CD4-positive, alpha-beta T cell treated with Interleukin-21 for 1 hour (primary cell): ENCODE results near the gene ANKFN1.
"Not testable (repeated sequence)": the region's sequence is repeated elsewhere in the genome, so short reads cannot be mapped to it uniquely, and the experiment has no call there.

Experiments
- DNase-seq: peaks from one replicate; pipeline ENCODE4 v3.0.0-alpha.2; 2020

ANKFN1 gene

DNA sequence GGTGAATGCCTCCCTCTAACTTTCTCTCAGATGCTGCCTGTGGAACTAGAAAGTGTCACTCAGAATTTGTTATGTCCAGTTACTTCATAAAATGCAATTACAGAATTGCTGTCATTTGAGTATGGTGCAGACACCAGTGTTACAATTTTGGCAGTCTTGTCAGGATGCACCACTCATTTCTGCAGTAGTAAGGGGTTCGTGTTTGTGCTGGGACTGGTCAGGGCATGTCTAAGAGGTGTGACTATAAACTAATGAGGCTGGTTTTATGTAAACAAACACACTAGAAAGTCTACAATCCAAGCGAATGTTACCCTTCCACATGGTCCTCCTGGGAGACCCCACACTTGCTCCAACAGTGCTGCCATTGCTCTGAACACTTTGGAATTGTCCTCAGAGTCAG lies 206.2 kb downstream of the ANKFN1 start:
- no peak for DNase-seq

DNA sequence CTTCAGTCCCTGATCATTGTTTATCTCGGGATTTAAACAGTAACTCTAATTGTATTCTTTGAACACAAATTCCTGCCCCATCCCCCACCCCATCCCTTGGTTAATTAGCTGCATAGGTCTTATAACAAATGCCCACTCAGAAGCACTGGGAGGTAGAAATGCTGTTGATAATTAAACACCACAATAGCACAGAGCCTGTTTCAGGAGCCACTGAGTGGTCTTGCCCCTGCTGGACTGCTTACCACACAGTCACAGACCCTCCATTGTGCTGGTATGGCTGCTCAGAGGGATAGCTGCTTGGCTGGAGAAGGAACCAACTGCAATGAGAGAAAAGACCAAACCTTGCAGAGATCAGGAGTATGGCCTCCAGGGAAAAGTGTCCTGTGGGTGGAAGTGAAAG lies 214.1 kb downstream of the ANKFN1 start:
- DNase-seq: no peak

DNA sequence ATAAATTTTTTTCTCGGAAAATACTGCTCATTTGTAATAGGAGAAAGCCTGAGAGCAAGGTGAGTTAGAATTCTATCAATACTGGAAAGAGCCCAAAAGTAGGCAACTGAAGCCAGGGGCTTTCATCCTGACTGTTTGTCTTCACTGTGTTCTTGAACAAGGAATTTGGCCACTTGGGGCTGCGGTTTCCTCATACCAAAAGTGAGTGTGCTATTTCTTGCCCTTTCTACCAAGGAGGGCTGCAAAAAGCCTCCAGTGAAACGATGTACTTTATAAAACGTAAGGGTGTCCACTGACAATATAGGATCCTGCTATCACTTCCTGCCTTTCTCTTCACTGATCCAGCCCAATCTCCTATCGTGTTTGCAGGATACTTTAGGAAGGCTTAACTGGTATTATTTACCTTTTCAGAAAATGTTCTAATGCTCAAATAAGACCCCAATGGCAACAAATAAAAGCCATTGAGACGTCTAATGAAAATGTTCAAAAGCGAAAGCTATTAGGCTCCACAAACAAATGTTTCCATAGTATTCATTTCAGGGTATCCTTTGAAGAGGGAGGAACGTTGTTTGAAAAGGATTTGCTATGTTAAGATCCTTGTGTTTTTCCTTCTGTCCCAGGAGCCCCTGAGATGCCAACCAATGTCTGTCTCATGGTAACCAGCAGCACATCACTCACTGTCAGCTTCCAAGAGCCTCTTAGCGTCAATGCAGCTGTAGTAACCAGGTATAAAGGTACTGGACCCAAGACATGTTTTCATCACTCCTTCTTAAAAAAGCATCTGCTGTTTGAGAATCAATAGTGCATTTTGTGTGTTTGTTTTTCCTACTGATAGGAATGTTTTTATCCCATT lies 220.9 kb downstream of the ANKFN1 start:
- DNase-seq: no peak

DNA sequence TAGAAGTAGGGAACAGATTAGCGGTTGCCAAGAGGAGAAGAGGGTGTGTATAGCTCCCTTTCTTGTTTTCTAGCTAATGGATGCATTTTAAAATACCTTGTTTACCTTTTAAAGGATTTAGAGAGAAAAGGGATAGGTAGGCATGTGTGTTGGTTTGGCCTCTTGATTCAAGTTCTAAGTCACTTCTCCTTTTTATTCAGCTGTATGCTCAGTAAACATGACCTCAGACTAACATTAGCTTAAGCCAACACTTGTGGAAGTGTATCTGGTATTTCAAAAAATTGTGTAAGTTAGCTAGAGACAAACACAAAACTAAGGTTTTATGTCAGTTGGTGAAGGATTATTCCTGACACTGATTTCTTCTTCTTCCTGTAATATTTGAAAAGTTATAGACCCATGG lies 236.1 kb downstream of the ANKFN1 start:
- DNase-seq: no peak

DNA sequence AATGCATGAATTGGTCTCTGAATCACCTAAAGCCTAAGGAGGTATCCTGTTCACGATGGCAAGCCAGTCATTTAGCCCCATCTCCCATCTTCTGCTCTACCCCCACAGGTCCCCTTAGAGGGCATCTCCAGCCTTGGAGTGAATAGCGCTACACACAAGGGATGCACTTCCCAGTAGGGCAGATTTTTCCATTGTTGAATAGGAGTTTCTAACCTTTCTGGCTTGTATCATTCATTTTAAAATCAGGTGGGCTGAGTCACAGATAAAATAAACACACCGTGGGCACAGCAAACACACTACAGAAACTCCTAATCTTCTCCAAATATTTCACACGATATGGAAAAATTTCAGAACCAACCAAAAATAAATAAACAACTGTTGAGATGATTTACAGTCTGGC lies 239.0 kb downstream of the ANKFN1 start:
- no peak for DNase-seq

DNA sequence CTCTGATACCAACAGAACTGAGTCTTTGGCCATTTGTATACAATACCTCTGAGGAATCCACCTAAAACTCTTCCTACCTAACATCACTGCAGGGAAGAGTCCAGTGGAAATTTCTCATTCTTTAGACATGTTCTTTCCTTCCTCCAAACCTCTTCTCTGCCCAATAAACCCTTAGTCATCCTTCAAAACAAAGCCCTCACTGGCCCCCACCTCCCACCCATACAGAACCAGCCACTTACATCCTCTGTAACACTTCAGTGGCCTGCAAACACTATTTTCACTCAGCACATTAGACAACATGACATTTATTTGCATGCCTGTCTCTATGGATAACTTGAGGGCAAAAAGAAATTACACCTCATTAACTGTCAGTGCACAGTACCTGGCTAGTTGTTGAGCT lies 239.9 kb downstream of the ANKFN1 start:
- no peak for DNase-seq

DNA sequence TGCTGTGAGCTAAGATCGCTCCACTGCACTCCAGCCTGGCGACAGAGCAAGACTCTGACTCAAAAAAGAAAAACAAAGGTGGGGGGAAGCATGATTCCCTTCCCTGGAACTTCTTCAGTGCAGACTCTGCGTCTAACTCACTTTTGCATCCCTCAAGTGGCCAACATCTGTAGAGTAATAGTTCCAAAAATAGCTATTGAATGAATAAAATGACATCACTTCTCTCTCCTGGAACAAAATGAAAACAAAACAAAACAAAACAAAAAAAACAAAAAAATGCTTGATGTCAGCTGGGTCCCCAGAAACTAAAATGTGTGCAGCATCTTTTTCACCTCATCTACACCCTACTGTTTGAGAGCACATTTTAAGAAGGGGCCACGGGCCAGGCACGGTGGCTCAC lies 242.5 kb downstream of the ANKFN1 start:
- no peak for DNase-seq

DNA sequence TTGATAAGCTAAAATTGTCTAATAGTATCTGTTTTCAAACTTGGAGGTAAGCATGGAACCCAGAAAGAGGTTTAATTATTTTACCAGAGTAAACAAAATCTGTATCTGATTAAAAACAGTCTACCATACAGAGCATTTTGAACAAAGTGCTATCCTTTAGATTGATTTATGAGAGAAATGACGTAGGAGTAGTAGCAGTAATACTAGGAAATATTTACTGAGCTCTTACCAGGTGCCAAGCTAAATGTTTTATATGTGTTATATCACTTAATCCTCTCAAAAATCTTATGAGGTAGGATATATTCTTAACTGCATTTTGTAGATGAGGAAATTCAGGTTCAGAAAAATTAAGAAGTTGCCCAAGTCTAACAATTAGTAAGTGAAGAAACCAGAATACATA lies 253.8 kb downstream of the ANKFN1 start:
- no peak for DNase-seq

DNA sequence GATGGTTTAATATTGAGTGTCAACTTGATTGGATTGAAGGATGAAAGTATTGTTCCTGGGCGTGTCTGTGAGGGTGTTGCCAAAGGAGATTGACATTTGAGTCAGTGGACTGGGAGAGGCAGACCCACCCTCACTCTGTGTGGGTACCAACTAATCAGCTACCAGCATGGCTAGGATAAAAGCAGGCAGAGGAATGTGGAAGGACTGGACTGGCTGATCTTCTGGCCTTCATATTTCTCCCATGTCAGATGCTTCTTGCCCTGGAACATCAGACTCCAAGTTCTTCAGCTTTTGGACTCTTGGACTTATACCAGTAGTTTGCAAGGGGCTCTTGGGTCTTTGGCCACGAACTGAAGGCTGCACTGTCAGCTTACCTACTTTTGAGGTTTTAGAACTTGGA lies 259.1 kb downstream of the ANKFN1 start:
- DNase-seq: not testable (repeated sequence)

DNA sequence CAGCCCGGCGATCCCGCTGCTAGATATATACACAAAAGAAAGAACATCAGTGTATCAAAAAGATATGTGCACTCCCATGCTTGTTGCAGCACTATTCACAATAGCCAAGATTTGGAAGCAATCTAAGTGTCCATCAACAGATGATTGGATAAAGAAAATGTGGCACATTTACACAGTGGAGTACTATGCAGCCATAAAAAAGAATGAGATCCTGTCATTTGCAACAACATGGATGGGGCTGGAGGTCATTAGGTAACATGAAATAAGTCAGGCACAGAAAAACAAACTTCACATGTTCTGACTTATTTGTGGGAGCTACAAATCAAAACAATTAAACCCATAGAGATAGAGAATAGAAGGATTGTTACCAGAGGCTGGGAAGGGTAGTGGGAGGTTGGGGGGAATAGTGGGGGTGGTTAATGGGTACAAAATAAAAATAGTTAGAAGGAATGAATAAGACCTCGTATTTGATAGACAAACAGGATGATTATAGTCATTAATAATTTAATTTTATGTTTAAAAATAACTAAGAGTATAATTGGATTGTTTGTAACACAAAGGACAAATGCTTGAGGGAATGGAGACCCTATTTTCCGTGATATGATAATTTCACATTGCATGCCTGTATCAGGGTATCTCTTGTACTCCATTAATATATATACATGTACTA lies 263.5 kb downstream of the ANKFN1 start:
- no peak for DNase-seq

DNA sequence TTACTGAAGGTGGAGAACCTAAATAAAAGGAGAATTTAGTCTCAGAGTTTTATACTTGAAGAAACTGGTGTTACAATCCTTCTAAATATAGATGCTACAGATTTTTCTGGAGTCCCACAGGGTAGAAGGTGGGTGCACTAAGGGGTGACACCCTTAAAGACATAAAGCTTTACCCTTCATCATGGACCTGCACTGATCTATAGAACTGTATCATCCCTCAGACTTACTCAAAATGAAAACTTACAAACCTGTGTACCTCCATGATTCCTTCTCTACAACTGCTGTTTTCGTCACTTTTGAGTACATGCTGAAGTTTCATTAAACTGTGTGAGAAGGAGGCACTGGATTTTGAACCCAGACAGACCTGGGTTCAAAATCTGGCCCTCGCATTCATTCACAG lies 270.7 kb downstream of the ANKFN1 start:
- no peak for DNase-seq

DNA sequence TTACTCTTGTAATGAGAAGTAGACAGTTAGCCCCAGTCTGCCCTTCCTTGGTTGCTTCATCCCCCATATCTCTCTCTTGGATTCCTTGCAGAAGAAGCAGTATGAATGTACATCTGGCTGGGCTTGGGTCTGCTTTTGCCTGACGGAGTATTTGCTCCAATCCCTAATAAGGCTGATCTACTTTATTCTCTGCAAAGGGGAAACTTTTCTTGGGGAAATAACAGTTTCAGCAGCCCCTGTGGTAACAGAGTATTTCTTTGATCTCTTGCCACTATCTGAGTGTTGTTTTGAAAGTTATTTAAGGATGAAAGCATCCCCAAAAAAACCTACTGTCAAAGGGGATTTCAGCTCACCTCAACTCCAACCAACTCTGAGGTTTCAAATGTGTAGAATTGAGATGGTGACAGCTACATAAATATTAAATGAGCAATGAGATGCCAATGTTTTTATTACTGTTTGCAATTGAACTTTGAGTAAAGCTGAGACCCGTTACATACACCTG lies 271.3 kb downstream of the ANKFN1 start:
- DNase-seq: no peak

DNA sequence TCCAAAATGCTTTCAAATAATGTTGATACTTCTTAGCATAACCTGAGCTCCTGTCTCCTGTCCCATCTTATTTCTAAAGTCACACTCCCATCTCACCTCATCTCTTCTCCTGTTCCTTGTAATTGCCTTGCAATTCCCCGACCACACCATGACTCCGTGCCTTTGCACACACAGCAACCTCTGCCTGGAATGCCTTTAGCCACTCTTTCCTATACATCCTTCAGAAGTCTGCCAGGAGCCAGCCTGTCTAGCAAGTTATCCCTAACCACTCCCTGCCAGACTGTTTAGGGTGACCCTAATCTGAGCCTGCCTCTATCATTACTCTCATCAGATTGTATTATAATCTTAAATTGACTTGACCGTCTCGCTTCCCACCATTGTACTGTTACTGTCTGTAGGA lies 272.2 kb downstream of the ANKFN1 start:
- no peak for DNase-seq

DNA sequence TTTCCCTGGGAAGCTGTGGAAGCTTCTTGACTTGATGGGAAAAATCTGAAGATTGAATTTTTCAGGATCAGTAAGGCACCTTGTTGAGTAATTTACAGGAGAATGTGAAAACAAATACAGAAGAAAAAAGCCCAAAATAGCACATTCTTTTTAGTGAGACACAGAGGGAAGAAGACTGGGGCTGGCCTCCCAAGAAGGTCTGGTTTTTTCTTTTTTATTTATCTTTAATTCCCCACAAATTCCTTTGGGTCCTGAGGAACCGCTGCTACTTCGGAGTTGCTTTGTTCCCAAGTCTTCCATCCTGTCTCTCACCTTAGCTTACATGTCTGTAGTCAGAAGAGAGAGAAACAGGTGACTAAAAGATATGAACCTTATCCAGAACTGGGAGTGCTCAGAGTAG lies 273.6 kb downstream of the ANKFN1 start:
- no peak for DNase-seq

DNA sequence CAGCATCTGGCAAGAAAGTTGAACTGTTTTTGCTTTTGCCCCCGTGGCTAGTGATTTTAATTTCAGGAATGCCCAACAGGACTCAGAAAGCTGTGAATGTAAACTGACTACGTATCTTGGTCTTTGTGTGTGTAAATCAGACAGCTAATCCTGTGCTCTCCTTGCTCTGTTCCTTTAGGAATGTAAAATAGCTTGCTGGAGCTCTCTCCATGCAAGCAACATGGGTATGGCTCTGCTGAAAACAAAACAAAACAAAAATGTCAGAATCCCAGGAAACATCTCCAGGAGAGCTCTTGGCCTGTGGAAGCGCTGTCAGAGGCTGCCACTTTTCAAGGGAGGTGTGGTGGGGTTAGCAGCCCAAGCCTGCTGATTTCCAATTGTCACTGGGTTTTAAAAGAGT lies 278.5 kb downstream of the ANKFN1 start:
- no peak for DNase-seq

DNA sequence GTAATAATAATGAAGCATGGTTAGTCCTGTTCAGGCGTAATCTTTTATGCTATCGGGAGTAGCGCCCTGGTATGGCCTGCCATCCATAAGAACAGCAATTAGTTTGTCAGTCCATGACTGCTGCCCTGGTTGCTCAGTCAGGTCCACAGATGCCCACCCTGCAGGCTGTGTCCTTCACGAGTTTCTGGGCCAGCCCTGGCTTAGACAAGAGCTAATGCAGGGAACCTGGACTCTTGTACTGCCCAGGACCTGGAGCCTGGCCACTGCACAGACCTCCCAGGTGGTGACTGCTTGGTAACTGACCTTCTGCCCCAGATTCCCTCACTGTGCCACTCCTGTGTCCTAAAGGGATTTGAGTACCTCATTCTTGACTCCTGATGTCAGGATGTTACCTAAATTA lies 279.2 kb downstream of the ANKFN1 start:
- no peak for DNase-seq

DNA sequence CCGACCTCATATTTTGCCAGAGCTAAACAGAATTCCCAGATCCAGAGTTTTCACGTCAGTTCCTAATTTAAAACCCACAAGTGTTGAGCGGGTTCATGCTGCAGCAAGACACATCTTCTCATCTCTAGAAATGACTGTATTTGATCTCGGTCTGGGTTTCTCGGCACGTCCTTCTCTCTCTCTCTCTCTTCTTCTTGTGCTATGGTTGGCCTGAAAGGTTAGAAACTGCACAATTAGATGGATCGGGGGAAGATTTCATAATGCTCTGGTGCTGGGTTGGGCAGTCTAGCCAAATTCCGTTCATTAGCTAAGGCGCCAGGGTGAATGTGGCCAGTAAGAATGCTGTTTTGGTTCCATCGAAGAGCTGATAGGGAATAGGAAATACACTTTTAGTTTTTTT lies 281.3 kb downstream of the ANKFN1 start:
- DNase-seq: no peak

DNA sequence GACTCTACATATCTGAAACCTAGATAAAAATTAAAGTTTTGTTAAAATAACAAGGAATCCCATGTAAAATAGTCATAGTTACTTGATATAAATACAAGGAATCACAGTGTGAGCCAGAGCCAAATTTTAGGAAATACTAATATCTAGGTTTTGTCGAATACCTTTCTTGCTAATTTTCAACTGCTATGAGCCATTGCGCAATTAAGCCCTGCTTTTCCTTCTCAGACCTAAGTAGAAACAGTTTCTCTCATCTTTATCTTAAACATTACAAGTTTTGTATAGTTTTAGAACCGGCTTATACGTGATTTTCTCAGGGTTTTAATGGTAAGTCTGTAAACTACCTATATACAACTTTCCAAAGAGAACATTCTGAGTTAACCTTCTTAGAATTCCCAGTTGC lies 282.9 kb downstream of the ANKFN1 start:
- no peak for DNase-seq

DNA sequence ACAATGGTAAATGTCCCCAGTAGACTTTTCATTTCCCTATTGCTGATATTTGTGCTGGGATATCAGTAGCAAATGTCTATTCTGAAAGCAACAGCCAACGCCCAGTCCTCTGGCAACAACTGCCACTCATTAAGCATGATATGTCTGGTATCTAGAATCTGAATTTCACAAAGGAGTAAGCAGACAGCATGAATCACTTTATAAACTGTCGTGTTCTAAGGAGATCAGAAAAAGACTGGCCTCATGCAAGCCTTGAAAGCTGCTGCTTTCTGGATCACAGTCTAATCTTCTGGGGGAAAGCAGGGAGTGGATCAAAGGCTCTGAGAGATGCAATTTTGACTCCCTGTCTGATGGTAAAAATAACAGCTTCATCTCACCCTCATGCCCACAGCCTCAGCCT lies 287.1 kb downstream of the ANKFN1 start:
- no peak for DNase-seq

DNA sequence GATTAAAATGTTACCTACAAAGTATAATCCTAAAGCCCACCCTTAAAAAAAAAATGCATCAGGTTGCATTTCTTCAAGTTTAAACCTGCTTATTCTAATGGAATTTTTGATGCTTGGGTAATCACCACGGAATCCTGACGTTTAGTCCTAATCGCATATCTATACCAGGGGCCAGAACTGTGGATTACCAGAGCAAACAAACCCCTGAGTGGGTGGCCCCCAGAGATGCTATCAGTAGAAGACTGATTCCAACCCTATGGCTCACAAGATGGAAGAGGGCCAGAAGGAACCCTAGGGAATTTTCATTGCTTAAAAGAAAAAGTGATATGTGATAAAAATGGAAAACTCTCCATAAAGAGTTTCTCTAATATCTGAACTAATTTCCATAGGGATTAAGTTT lies 288.0 kb downstream of the ANKFN1 start:
- no peak for DNase-seq

DNA sequence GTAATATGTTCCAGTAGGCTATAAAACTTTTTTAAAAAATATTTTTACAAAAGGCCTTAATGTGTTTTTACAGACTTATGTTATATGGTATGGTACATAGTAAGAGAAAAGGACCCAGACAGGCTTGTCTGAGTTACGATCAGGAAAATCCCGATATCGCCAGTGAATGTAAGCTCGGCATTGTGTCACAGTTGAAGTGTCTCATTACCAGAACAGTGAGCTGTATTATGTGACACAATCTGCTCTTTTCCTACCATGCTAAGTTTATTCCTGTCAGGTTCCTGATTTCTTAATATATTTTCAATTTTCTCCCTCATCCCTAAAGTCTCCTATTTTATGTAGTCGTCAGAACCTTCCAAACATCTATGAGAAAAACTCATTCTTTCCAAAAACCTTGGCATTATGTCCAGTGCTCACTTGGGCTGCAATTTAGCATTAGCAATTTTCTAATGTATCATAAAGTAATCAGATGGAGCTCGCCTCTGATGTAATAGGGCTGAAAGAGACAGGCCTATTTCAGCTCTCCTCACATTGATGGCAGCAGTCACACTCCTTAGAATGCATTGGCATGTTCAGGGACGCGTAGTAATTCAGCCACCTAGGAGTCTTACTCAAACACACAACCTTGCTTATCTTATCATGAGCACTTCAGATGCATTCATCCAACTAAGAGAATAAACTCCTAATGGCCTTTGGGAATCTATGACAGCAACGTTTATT lies 292.6 kb downstream of the ANKFN1 start:
- no peak for DNase-seq

DNA sequence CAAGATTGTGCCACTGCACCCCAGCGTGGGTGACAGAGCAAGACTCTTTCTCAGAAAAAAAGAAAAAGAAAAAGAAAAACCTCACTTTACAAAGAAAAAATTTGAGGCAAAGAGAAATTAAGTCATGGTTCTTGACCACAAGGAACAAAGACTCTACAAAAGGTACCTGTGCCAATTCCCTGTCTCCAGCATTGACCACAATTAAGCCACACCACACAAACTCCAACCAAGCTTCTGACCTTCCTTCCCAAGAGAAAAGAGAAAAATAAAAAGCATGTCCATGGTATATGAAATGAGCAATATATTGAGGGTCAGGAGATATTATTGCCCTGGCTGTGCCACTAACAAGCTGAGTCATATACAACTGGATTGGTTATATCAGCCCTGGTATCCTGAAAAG lies 293.9 kb downstream of the ANKFN1 start:
- no peak for DNase-seq

DNA sequence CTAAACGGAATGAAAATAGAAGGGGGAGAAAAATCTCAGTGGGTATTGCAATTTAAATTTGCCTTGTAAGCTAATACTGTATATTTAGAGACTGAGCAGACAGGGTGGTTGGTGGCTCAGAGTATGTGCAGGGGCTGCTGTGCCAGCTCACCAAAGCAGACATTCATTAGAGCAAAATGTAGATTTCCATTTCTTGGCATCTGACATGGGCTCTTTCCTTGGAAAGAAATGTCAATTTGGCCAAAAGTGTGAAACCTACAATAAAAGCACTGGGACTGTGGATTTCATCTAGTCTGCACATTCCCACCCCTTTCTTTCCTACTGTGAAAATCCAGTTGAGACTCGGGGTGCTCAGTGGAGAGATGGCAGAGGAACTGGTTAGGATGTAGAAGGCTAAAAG lies 295.1 kb downstream of the ANKFN1 start:
- no peak for DNase-seq

DNA sequence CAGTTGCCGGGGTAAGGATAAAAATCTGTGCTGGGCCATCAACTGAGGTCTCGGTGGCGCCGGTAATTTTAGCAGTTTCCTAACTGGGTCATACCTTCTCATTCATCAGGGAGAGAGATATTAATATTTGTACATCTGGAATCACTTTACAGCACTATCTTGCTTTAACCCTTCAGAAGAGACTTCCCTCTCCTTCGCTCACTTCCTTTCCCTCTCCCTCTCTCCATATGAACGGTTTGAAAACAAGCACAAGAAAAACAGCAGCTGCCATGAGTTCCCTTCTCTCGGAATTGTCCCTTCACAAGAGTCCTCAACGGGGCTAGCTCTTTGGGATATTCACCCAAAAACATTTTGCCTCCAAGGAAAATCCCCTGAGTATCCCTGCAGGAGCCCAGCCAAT lies 295.9 kb downstream of the ANKFN1 start:
- no peak for DNase-seq
